Endothelial cell of umbilical vein (primary cell): ENCODE results near the gene EPN1. TPM values are rescaled to one million over a fixed set of nuclear protein-coding genes. Genes with fewer than 3 reads are reported as not detected.

Source experiments
- BruUV-seq: library from RNA; stranded (reverse); fragments of 400-500 nt; replicated peaks from 2 replicates; lab custom pipeline; 2021; lab: Mats Ljungman, UMichigan
- CTCF ChIA-PET: fragments of 300-600, 350-600 bp; sonication (Branson Sonifier 250); formaldehyde crosslinking; loops from one replicate; lab custom pipeline; 2021; ENCODE audit warnings: antibody characterized with exemption, inconsistent platforms; lab: Charles Lee
- POLR2A ChIA-PET: fragments of 300-600, 350-600 bp; sonication (Branson Sonifier 250); formaldehyde crosslinking; loops from one replicate; lab custom pipeline; 2021; ENCODE audit warnings: antibody characterized with exemption, inconsistent platforms; lab: Charles Lee
- DNase-seq: peaks from one replicate; pipeline ENCODE4 v3.0.0-alpha.2; 2011; ENCODE audit warnings: low read depth, low spot score
- FAIRE-seq: peaks from 2 replicates; lab custom pipeline; 2011; peaks lifted over from hg19 to GRCh38; lab: Jason Lieb, UNC
- H2AFZ ChIP-seq: 2 replicates; pipeline ENCODE4 v1.6.0; 2012; ENCODE audit warnings: low read depth, low read length, control low read depth, inconsistent platforms
- H3K27ac ChIP-seq: 2 replicates; pipeline ENCODE4 v1.5.1; 2011; ENCODE audit warnings: low read depth, mild to moderate bottlenecking, control low read depth, low read length, moderate library complexity; ENCODE audit not compliant: insufficient read depth
- H3K27me3 ChIP-seq, 2 experiments: 2 replicates each; pipeline versions ENCODE4 v1.6.0 to v1.6.1; 2011; ENCODE audit warnings: low read length in 2 of 2, mixed read lengths in 1 of 2; ENCODE audit not compliant: control insufficient read depth in 2 of 2, insufficient read depth in 2 of 2
- H3K36me3 ChIP-seq, 2 experiments: 2 replicates in 1 of 2; 3 replicates in 1 of 2; pipeline ENCODE4 v1.5.1; 2011; ENCODE audit warnings: low read length in 2 of 2, mild to moderate bottlenecking in 1 of 2, moderate library complexity in 1 of 2; ENCODE audit not compliant: control insufficient read depth in 2 of 2, insufficient read depth in 2 of 2; ENCODE audit errors: extremely low read depth in 1 of 2
- H3K4me1 ChIP-seq: 3 replicates; pipeline ENCODE4 v1.5.1; 2011; ENCODE audit warnings: mild to moderate bottlenecking, low read length; ENCODE audit not compliant: control insufficient read depth, insufficient read depth; ENCODE audit errors: extremely low read depth
- H3K4me2 ChIP-seq: 2 replicates; pipeline ENCODE4 v1.6.1; 2011; ENCODE audit warnings: low read length, control low read depth, mixed read lengths; ENCODE audit not compliant: insufficient read depth
- H3K4me3 ChIP-seq, 3 experiments: fragments of 200-600 bp in 1 of 3; sonication (generic), shearing (Covaris generic) in 1 of 3; replicated peaks in 1 of 3; 2 replicates each; pipeline ENCODE4 v1.5.1; 2011 to 2016; ENCODE audit warnings: control low read depth in 3 of 3, low read length in 3 of 3, mild to moderate bottlenecking in 2 of 3, inconsistent platforms in 1 of 3, low read depth in 1 of 3, moderate library complexity in 1 of 3; ENCODE audit not compliant: insufficient read depth in 1 of 3
- H3K79me2 ChIP-seq: 2 replicates; pipeline ENCODE4 v1.6.0; 2012; ENCODE audit warnings: low read length, inconsistent platforms; ENCODE audit not compliant: control insufficient read depth, insufficient read depth
- H3K9ac ChIP-seq: replicated peaks from 2 replicates; pipeline ENCODE3; 2011; ENCODE audit warnings: low read length, control low read depth; ENCODE audit not compliant: insufficient read depth; ENCODE audit errors: extremely low read depth
- H3K9me1 ChIP-seq: replicated peaks from 3 replicates; pipeline ENCODE4 v1.6.0; 2011; ENCODE audit warnings: mild to moderate bottlenecking, low read length; ENCODE audit not compliant: control insufficient read depth, insufficient read depth; ENCODE audit errors: extremely low read depth
- H3K9me3 ChIP-seq: replicated peaks from 2 replicates; pipeline ENCODE4 v1.5.1; 2012; ENCODE audit warnings: low read length, inconsistent platforms; ENCODE audit not compliant: control insufficient read depth, insufficient read depth
- H4K20me1 ChIP-seq: replicated peaks from 2 replicates; pipeline ENCODE3; 2011; ENCODE audit warnings: mild to moderate bottlenecking, low read length; ENCODE audit not compliant: control insufficient read depth, insufficient read depth; ENCODE audit errors: extremely low read depth
- CTCF ChIP-seq, 2 donors: IDR thresholded peaks; 1 replicate in 1 of 2; 2 replicates in 1 of 2; pipeline ENCODE4 v1.5.1; 2011; ENCODE audit warnings: low read length in 2 of 2, mild to moderate bottlenecking in 2 of 2, moderate library complexity in 2 of 2, control low read depth in 1 of 2, inconsistent platforms in 1 of 2, low read depth in 1 of 2; ENCODE audit not compliant: insufficient read depth in 1 of 2; ENCODE audit errors: extremely low read depth in 1 of 2
- GATA2 ChIP-seq: IDR thresholded peaks from 2 replicates; pipeline ENCODE4 v1.7.0; 2011; ENCODE audit warnings: low read depth, mild to moderate bottlenecking, moderate library complexity, mixed read lengths, low read length; ENCODE audit not compliant: insufficient read length, insufficient read depth
- MAX ChIP-seq: IDR thresholded peaks from 2 replicates; pipeline ENCODE4 v1.6.1; 2011; ENCODE audit not compliant: insufficient read depth, insufficient read length
- MYC ChIP-seq: IDR thresholded peaks from one replicate; pipeline ENCODE4 v1.6.1; 2011; ENCODE audit warnings: mild to moderate bottlenecking, low read depth, low read length
- POLR2A ChIP-seq: IDR thresholded peaks from 2 replicates; pipeline ENCODE4 v1.6.1; 2012; ENCODE audit warnings: low read depth, mild to moderate bottlenecking, control low read depth, low read length
- POLR2AphosphoS5 ChIP-seq: IDR thresholded peaks from 2 replicates; pipeline ENCODE4 v1.6.1; 2012; ENCODE audit warnings: low read depth, mild to moderate bottlenecking, control low read depth, low read length, moderate library complexity; ENCODE audit not compliant: insufficient read depth
- dilution Hi-C: fragments of 300-500 bp; cut with MboI; formaldehyde crosslinking; loops from one replicate; pipeline ENCODE4 v1.15.0; 2019; ENCODE audit warnings: low sequenced_read_pairs; ENCODE audit not compliant: extremely low pct_ligation_motif_present
- intact Hi-C: fragments of 100-400 bp; cut with micrococcal nuclease; formaldehyde crosslinking; loops from one replicate; pipeline ENCODE4 v1.10.0; 2022
- polyA plus RNA-seq, 4 experiments: library from polyadenylated mRNA; depleted of rRNA in 3 of 4; stranded (reverse) in 3 of 4; unstranded in 1 of 4; fragments of >200 nt; gene quantifications; 2 replicates each; pipeline versions ENCODE4 v1.2.1 to v1.2.3, GENCODE V29; 2011 to 2012; ENCODE audit warnings: missing spikeins in 1 of 4
- total RNA-seq: library from RNA; stranded (reverse); gene quantifications from 2 replicates; pipeline ENCODE4 v1.2.3, GENCODE V29; 2021

EPN1 gene
- total and polyA plus RNA-seq, 2 donors (not counting 3 experiments of a cell fraction or from before 2014, with no cell fraction given): 87.2 to 138 TPM

- Histone ChIP-seq H3K4me3 (no peak overlapping the region), H3K27me3 (no peaks in the 10 kb centered on the region), H3K4me2 (no peak overlapping the region), H3K9ac (no peak overlapping the region), H3K27ac (no peak overlapping the region), H2AFZ (no peak overlapping the region), H3K9me1 (no peaks in the 10 kb centered on the region), H3K36me3 (peaks cover 0 to 1% of the 10 kb centered on the region in 2 experiments), H3K4me1 (peaks cover 15% of the 10 kb centered on the region), H3K79me2 (peaks cover 12% of the 10 kb centered on the region), H4K20me1 (peaks cover 2% of the 10 kb centered on the region), H3K9me3 (no peaks in the 10 kb centered on the region)
- TF ChIP-seq GATA2: no peak
- TF ChIP-seq MAX: no peak
- TF ChIP-seq POLR2AphosphoS5: no peak
- TF ChIP-seq POLR2A: no peak
- no peak for TF ChIP-seq MYC
- no peak for TF ChIP-seq CTCF (IDR thresholded peaks at IDR 0.05; ENCODE audit: extremely low read depth in 1 of 2, insufficient read depth in 1 of 2, low read depth in 1 of 2, low read length in 2 of 2)
- dilution Hi-C loops: no loop called here
- POLR2A ChIA-PET: no interaction called here
- intact Hi-C loops: loop anchor here (10.0 kb wide), 3 partner anchors 316 to 1186 kb away; partner anchors contain the start of genes KMT5C, LENG9 and ZNF787
- BruUV-seq: no TSS peak
- FAIRE-seq (no peak), DNase-seq (no peak)
- CTCF ChIA-PET: no interaction called here
Observed at GRCh38 chr19:55651236-55651635, 23.8 kb upstream of the EPN1 start.
